ENCODE results near the gene MCF2L2.

Gene MCF2L2

DNA sequence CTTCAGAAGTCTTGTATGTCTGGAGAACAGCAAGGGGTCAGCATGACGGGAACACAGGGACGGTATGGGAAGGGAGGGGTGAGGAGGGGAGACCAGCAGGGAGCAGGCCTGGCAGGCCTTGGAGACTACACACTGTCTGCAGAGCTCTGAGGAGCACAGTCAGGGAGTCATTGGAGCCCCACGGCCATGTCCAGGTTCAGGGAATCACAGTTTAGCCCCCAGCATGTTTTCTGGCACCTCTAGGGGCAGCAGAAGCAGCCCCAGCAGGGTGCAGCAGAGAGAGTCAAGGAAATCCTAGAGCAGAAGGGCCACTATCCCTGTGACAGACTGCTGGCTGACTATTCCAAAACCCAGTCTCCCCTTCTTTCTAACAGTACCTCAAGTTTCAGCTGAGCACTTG lies 269.1 kb downstream of the MCF2L2 start:
- POLR2A ChIA-PET = no interaction called here
- TF ChIP-seq, protein P1, sequence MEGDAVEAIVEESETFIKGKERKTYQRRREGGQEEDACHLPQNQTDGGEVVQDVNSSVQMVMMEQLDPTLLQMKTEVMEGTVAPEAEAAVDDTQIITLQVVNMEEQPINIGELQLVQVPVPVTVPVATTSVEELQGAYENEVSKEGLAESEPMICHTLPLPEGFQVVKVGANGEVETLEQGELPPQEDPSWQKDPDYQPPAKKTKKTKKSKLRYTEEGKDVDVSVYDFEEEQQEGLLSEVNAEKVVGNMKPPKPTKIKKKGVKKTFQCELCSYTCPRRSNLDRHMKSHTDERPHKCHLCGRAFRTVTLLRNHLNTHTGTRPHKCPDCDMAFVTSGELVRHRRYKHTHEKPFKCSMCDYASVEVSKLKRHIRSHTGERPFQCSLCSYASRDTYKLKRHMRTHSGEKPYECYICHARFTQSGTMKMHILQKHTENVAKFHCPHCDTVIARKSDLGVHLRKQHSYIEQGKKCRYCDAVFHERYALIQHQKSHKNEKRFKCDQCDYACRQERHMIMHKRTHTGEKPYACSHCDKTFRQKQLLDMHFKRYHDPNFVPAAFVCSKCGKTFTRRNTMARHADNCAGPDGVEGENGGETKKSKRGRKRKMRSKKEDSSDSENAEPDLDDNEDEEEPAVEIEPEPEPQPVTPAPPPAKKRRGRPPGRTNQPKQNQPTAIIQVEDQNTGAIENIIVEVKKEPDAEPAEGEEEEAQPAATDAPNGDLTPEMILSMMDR (IDR thresholded peaks at IDR 0.05; ENCODE audit: insufficient read depth, low read length, missing control alignments) = no peak
- CTCF ChIA-PET = interaction anchor here (1.6 to 1.7 kb wide), 2 partner anchors 36 to 226 kb away, joined by 4 read pairs; no protein-coding TSS in a partner anchor
- DNase-seq (ENCODE audit: low read depth, low spot score) = no peak
- H3K4me3 ChIP-seq (ENCODE audit: low read depth, low read length) = no peak overlapping the region

DNA sequence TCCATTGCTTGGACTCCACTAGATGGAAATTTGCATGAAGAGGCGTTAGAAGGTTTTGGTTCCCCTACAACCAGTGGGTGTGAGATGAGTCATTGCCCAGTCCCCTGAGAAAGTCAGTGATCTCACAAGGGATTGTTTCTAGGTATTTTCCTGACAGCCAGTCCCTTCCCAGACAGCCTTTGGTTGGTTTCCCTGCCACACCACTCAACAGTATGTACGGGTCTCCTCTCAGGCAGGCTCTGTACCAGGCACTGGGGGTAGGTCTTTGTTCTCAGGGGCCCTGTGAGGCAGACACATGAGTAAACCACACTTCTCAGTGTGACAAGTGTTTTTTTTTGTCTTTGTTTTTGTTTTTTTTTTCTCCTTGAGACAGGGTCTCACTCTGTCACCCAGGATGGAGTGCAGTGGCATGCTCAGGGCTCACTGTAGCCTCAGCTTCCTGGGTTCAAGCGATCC lies 269.8 kb downstream of the MCF2L2 start:
- CTCF ChIA-PET = no interaction called here

DNA sequence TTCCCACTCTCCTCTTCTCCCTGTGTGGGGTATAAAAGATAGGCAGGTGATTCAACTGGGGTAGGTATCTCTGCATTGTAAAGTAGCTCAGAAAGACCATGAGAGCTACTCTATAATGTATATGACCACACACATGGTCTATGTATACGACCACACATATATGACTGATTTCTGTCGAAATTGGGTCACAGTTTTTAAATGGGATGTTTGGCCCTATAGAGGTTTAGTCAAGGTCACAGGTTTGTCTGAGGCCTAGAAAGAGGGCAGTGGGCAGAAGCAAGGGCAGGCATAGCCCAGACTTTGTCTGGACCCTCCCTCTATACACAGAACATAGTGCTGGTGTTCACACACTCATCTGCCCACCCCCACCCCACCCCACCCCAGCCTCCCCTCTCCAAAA lies 270.3 kb downstream of the MCF2L2 start:
- POLR2A ChIA-PET = no interaction called here
- DNase-seq (ENCODE audit: low read depth, low spot score) = no peak

More for the DNA sequence above, 269.8 kb downstream of the MCF2L2 start:
- TF ChIP-seq, protein P1 (IDR thresholded peaks at IDR 0.05; ENCODE audit: insufficient read depth, low read length, missing control alignments) = no peak
- H3K4me3 ChIP-seq (ENCODE audit: low read depth, low read length) = no peak overlapping the region
- POLR2A ChIA-PET = no interaction called here
- DNase-seq (ENCODE audit: low read depth, low spot score) = no peak

DNA sequence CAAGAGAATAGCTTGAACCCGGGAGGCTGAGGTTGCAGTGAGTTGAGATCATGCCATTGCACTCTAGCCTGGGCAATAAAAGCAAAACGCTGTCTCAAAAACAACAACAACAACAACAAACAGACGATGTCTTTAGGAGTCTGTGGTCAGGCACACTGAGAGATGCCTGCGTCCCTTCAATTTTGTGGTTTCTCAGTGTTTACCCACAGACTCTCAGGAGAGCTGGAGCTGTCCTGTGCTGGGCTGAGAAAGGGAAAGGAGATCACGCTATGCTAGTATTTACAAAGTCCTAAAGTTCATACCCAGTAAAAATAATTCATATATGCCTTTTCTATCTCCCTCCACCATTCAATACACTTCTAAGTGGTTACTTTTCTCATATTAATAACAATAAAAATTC lies 272.2 kb downstream of the MCF2L2 start:
- TF ChIP-seq, protein P1 (IDR thresholded peaks at IDR 0.05; ENCODE audit: insufficient read depth, low read length, missing control alignments) = no peak
- ChIA-PET POLR2A (no interaction called here), CTCF (interaction anchor here (1.2 kb wide), 1 partner anchor 11 kb away, joined by 3 read pairs; no protein-coding TSS in a partner anchor)
- no peak for DNase-seq (ENCODE audit: low read depth, low spot score)
- no peak overlapping the region for H3K4me3 ChIP-seq (ENCODE audit: low read depth, low read length)

More for the DNA sequence above, 270.3 kb downstream of the MCF2L2 start:
- TF ChIP-seq, protein P1 (IDR thresholded peaks at IDR 0.05; ENCODE audit: insufficient read depth, low read length, missing control alignments) = no peak
- CTCF ChIA-PET = interaction anchor here (1.3 to 1.4 kb wide), 2 partner anchors 35 to 224 kb away, joined by 4 read pairs; no protein-coding TSS in a partner anchor
- H3K4me3 ChIP-seq (ENCODE audit: low read depth, low read length) = no peak overlapping the region

DNA sequence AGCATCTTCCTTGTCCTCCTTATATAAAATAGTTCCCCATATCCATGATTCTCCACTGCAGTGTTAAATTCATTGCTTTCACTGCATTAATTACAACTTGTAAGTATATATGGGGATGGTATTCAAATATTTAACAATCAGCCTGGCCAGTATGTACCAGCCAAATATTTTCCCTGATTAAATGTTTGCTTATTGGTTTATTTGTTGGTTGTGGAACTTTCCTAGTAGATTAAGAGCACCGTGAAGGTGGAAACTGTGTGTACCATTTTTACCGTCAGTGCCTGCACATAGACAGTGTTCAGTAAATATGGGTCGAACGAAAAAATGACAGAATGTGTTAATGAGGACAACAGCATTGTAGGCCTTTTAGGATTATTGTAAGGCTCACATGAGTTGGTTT lies 272.9 kb downstream of the MCF2L2 start:
- DNase-seq (ENCODE audit: low read depth, low spot score) = no peak
- CTCF ChIA-PET = no interaction called here
- H3K4me3 ChIP-seq (ENCODE audit: low read depth, low read length) = no peak overlapping the region
- TF ChIP-seq, protein P1 (IDR thresholded peaks at IDR 0.05; ENCODE audit: insufficient read depth, low read length, missing control alignments) = no peak
- POLR2A ChIA-PET = no interaction called here

DNA sequence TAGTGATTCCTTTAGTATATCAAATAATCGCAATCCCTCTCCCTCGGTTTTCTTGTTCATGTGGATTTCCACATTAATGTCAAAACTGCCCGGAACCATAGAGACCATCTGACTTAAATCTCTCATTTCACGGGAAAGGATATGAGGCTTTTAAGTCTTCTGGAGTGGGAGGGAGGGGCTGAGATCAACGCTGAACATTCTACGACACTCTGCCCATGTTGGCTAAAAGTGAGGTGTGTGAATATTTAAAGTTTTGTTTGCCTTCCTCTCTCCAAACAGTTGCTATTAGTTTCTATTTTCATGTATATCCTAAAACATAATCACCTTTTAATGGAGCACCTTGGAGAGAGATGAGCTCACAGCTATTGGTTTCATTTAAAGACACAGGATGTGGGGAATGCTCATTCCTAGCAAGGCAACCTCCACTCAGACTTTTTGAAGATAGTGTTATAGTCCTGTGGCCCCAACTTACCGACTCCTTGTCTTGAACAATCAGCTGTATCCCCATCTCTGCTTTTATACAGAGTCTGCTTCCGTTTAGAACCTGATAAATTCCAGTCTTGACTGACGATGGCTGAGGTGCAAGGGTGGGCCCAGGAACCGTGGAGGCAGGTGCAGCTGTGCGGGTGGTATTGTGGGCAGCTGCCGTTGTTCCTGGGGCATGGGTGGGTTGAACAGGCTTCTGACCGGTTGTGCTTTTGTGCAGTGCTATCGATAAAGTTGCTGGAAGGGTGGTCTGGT lies 275.0 kb downstream of the MCF2L2 start:
- DNase-seq (ENCODE audit: low read depth, low spot score) = no peak
- CTCF ChIA-PET = interaction anchor here (0.8 to 1.0 kb wide), 2 partner anchors 25 to 236 kb away, joined by 3 read pairs; no protein-coding TSS in a partner anchor
- H3K4me3 ChIP-seq (ENCODE audit: low read depth, low read length) = no peak overlapping the region
- POLR2A ChIA-PET = no interaction called here
- TF ChIP-seq, protein P1 (IDR thresholded peaks at IDR 0.05; ENCODE audit: insufficient read depth, low read length, missing control alignments) = no peak
